Measurements from ENCODE around the gene GSG1. TPM values are rescaled to one million over a fixed set of nuclear protein-coding genes. Genes with fewer than 3 reads are reported as not detected.

The GSG1 gene
- total and polyA plus RNA-seq, 2 of the 8 experiments (the other 6 are each of a cell fraction or from before 2014, with no cell fraction given), result 0.89 to 1.4 TPM

GRCh38 chr12:13100882-13101769 lies 2.3 kb downstream of the GSG1 start (continued):
- TF ChIP-seq TAF7 (optimal IDR thresholded peaks at IDR 0.05; ENCODE audit: borderline replicate concordance, low read depth, low read length) (no peak), EGR1 (IDR thresholded peaks at IDR 0.05; ENCODE audit: borderline replicate concordance, low read depth, low read length) (no peak), BRCA1 (IDR thresholded peaks at IDR 0.05; ENCODE audit: low read depth, low read length) (no peak), RAD21 (IDR thresholded peaks at IDR 0.05 in 1 of 2, conservative IDR thresholded peaks at IDR 0.05 in 1 of 2; ENCODE audit: low read depth in 2 of 2, low read length in 2 of 2) (no peak), SP1 (IDR thresholded peaks at IDR 0.05; ENCODE audit: low read depth, low read length) (0 out of 2 replicates have a peak, but pooled peaks have one; percentile 36), SUZ12 (IDR thresholded peaks at IDR 0.05; ENCODE audit: low read length) (no peak), EZH2 (IDR thresholded peaks at IDR 0.05; ENCODE audit: low read depth, low read length, severe bottlenecking) (no peak), EP300 (IDR thresholded peaks at IDR 0.05; ENCODE audit: borderline replicate concordance in 1 of 2, low read depth in 2 of 2, low read length in 2 of 2) (0 out of 3 replicates have a peak, but pooled peaks of 1 of the 2 experiments have one; percentile 34), CEBPB (IDR thresholded peaks at IDR 0.05; ENCODE audit: low read depth, low read length) (no peak), POLR2AphosphoS5 (IDR thresholded peaks at IDR 0.05; ENCODE audit: low read depth, low read length) (0 out of 2 replicates have a peak, but pooled peaks have one; percentile 25), MAFK (IDR thresholded peaks at IDR 0.05; ENCODE audit: low read depth, low read length) (no peak), JUND (IDR thresholded peaks at IDR 0.05; ENCODE audit: low read length) (no peak), NANOG (IDR thresholded peaks at IDR 0.05; ENCODE audit: insufficient read depth, low read depth, low read length, poor library complexity, severe bottlenecking) (no peak), CREB1 (IDR thresholded peaks at IDR 0.05) (no peak), KDM1A (IDR thresholded peaks at IDR 0.05; ENCODE audit: borderline replicate concordance, low read length) (no peak), PHF8 (conservative IDR thresholded peaks at IDR 0.05; ENCODE audit: low read depth, low read length) (peak; percentile 67; the same call in 1 of the 2 replicates), RBBP5 (IDR thresholded peaks at IDR 0.05; ENCODE audit: borderline replicate concordance, low read depth, low read length) (0 out of 2 replicates have a peak, but pooled peaks have one; percentile 30), RXRA (IDR thresholded peaks at IDR 0.05; ENCODE audit: insufficient read depth, low read depth, low read length) (no peak), KDM5A (IDR thresholded peaks at IDR 0.05; ENCODE audit: low read length) (no peak), BCL11A (IDR thresholded peaks at IDR 0.05; ENCODE audit: low read depth in 2 of 2, low read length in 2 of 2) (no peak), HDAC6 (IDR thresholded peaks at IDR 0.05; ENCODE audit: low read depth, low read length) (no peak), TBP (IDR thresholded peaks at IDR 0.05; ENCODE audit: low read depth, low read length) (no peak; the same call in 1 of the 2 replicates), TCF12 (IDR thresholded peaks at IDR 0.05; ENCODE audit: low read depth, low read length) (no peak), ASH2L (IDR thresholded peaks at IDR 0.05; ENCODE audit: low read length) (peak; percentile 66)

Data from H1 (cell line).